Motor neuron (in vitro differentiated cells): ENCODE data around the gene KRTAP12-2. TPM values are rescaled to one million over a fixed set of nuclear protein-coding genes. Genes with fewer than 3 reads are reported as not detected.

Experiments used
- ATAC-seq, 8 experiments: fragments of 200-7000 bp; cut with Tn5 transposase; replicated peaks in 6 of 8; 2 replicates each; pipeline ENCODE4 v1.8.0; 2021; ENCODE audit warnings: mild to moderate bottlenecking in 8 of 8, moderate library complexity in 8 of 8
- H3K27ac ChIP-seq, 2 donors: fragments of 250-450 bp; sonication (Bioruptor Pico); 2 replicates each; pipeline ENCODE4 v1.9.0; 2021; ENCODE audit warnings: antibody characterized with exemption in 2 of 2, mild to moderate bottlenecking in 2 of 2, moderate library complexity in 1 of 2
- H3K4me1 ChIP-seq, 2 donors: fragments of 250-450 bp; sonication (Bioruptor Pico); replicated peaks in 1 of 2; 2 replicates each; pipeline ENCODE4 v1.6.1; 2021; ENCODE audit warnings: antibody characterized with exemption in 2 of 2, mild to moderate bottlenecking in 2 of 2, moderate library complexity in 1 of 2
- H3K4me3 ChIP-seq, 5 donors: fragments of 250-450 bp; sonication (Bioruptor Pico); 2 replicates each; pipeline ENCODE4 v1.9.0; 2021; ENCODE audit warnings: antibody characterized with exemption in 5 of 5, mild to moderate bottlenecking in 5 of 5, moderate library complexity in 4 of 5
- WGBS, 10 experiments: fragments of 450-650 bp; shearing (Covaris generic); methylation state at CpG; one replicate each; pipeline ENCODE4 v1.0.0; 2022; 5-methylcytosine and 5-hydroxymethylcytosine counted together
- in situ Hi-C, 9 experiments: fragments of 400-800 bp; cut with MboI; loops; one replicate each; pipeline ENCODE4 v1.15.0; 2021; ENCODE audit warnings: low sequenced_read_pairs in 9 of 9, low pct_unique_long_range_greater_than_20kb in 2 of 9; ENCODE audit not compliant: unreplicated experiment in 9 of 9
- total RNA-seq, 8 experiments: library from RNA; unstranded; fragments of 300-600 nt; gene quantifications; 2 replicates each; pipeline versions ENCODE4 v1.2.3 to v1.2.4, GENCODE V29; 2022

Gene KRTAP12-2
- total RNA-seq, 8 experiments from 2014 or later, result not detected

GRCh38 chr21:44708213-44708865 is 41.6 kb upstream of the KRTAP12-2 start:
- peak in 1 of 8 experiments; percentile 4 for ATAC-seq
- 0 to 20% (median 0%) methylated on average over 1 to 4 of the region's 13 CpGs; no CpG with 5 or more reads in 2 of the 10 experiments for WGBS, 10 experiments
- Histone ChIP-seq H3K27ac (no peak overlapping the region), H3K4me1 (peaks cover 45 to 55% of the 10 kb centered on the region in 2 donors), H3K4me3 (no peak overlapping the region)
- in situ Hi-C loops, result no loop called here

GRCh38 chr21:44706706-44707581 is 40.2 kb upstream of the KRTAP12-2 start:
- H3K27ac ChIP-seq, result no peak overlapping the region
- no peak overlapping the region for H3K4me3 ChIP-seq
- H3K4me1 ChIP-seq, result peaks cover 47 to 53% of the 10 kb centered on the region in 2 donors
- in situ Hi-C loops, result no loop called here
- 0 to 40% (median 0%) methylated on average over 1 to 2 of the region's 46 CpGs; no CpG with 5 or more reads in 7 of the 10 experiments for WGBS, 10 experiments
- no peak for ATAC-seq

GRCh38 chr21:44706026-44706705 is 39.4 kb upstream of the KRTAP12-2 start:
- H3K27ac ChIP-seq, result no peak overlapping the region
- no peak overlapping the region for H3K4me3 ChIP-seq
- no peak for ATAC-seq
- in situ Hi-C loops, result no loop called here
- peaks cover 45 to 51% of the 10 kb centered on the region in 2 donors for H3K4me1 ChIP-seq
- WGBS, 10 experiments, result 0 to 35% (median 20%) methylated on average over 1 to 16 of the region's 54 CpGs; no CpG with 5 or more reads in 5 of the 10 experiments

- 28% methylated on average over 7 of the region's 13 CpGs; no CpG with 5 or more reads in 9 of the 10 experiments for WGBS, 10 experiments
- Histone ChIP-seq H3K4me1 (peaks cover 39 to 45% of the 10 kb centered on the region in 2 donors), H3K4me3 (no peak overlapping the region), H3K27ac (no peak overlapping the region)
- ATAC-seq, result no peak
- in situ Hi-C loops, result no loop called here
Observed at GRCh38 chr21:44704636-44705001, 37.9 kb upstream of the KRTAP12-2 start.

GRCh38 chr21:44703731-44704635 is 37.3 kb upstream of the KRTAP12-2 start:
- in situ Hi-C loops, result no loop called here
- Histone ChIP-seq H3K4me1 (peaks cover 34 to 42% of the 10 kb centered on the region in 2 donors), H3K4me3 (no peak overlapping the region), H3K27ac (no peak overlapping the region)
- WGBS, 10 experiments, result 0 to 47% (median 17%) methylated on average over 1 to 5 of the region's 13 CpGs; no CpG with 5 or more reads in 6 of the 10 experiments
- no peak for ATAC-seq

GRCh38 chr21:44702973-44703730 is 36.4 kb upstream of the KRTAP12-2 start:
- WGBS, 10 experiments, result 19 to 78% (median 35%) methylated on average over 1 to 6 of the region's 16 CpGs; no CpG with 5 or more reads in 4 of the 10 experiments
- peak; percentile 48 to 94 (median 80) for ATAC-seq
- in situ Hi-C loops, result no loop called here
- Histone ChIP-seq H3K4me1 (peaks cover 26 to 36% of the 10 kb centered on the region in 2 donors), H3K27ac (no peak overlapping the region), H3K4me3 (no peak overlapping the region)

GRCh38 chr21:44702111-44702972 is 35.6 kb upstream of the KRTAP12-2 start:
- in situ Hi-C loops, result no loop called here
- Histone ChIP-seq H3K4me3 (no peak overlapping the region), H3K27ac (no peak overlapping the region), H3K4me1 (peaks cover 20 to 35% of the 10 kb centered on the region in 2 donors)
- 42 to 87% methylated on average over 3 to 7 of the region's 22 CpGs; no CpG with 5 or more reads in 8 of the 10 experiments for WGBS, 10 experiments
- no peak for ATAC-seq

GRCh38 chr21:44701541-44701940 is 34.8 kb upstream of the KRTAP12-2 start:
- in situ Hi-C loops, result no loop called here
- WGBS, 10 experiments, result 0 to 100% (median 72%) methylated on average over 1 to 3 of the region's 12 CpGs; no CpG with 5 or more reads in 7 of the 10 experiments
- no peak overlapping the region for H3K27ac ChIP-seq
- peaks cover 20 to 32% of the 10 kb centered on the region in 2 donors for H3K4me1 ChIP-seq
- H3K4me3 ChIP-seq, result no peak overlapping the region
- no peak for ATAC-seq

- Histone ChIP-seq H3K27ac (no peak overlapping the region), H3K4me1 (peaks cover 19 to 32% of the 10 kb centered on the region in 2 donors), H3K4me3 (no peak overlapping the region)
- in situ Hi-C loops, result no loop called here
- 50 to 100% (median 66%) methylated on average over 2 to 14 of the region's 14 CpGs; no CpG with 5 or more reads in 3 of the 10 experiments for WGBS, 10 experiments
- no peak for ATAC-seq
Observed at GRCh38 chr21:44701023-44701400, 34.3 kb upstream of the KRTAP12-2 start.

GRCh38 chr21:44700101-44701022 is 33.6 kb upstream of the KRTAP12-2 start:
- Histone ChIP-seq H3K27ac (no peak overlapping the region), H3K4me1 (peaks cover 17 to 32% of the 10 kb centered on the region in 2 donors), H3K4me3 (no peak overlapping the region)
- in situ Hi-C loops, result no loop called here
- 0 to 100% (median 76%) methylated on average over 1 to 9 of the region's 21 CpGs; no CpG with 5 or more reads in 2 of the 10 experiments for WGBS, 10 experiments
- no peak for ATAC-seq
